Tibial nerve (tissue), 4 donors: ENCODE results near the gene LDLRAP1. TPM values are rescaled to one million over a fixed set of nuclear protein-coding genes. Genes with fewer than 3 reads are reported as not detected.

Experiments
- DNase-seq, 2 donors: peaks; one replicate each; pipeline ENCODE4 v3.0.0-alpha.2; 2019; ENCODE audit warnings: low spot score in 2 of 2
- H3K27ac ChIP-seq, 4 donors: fragments of 200-600 bp; sonication (generic) in 3 of 4; one replicate each; pipeline ENCODE4 v1.5.1; 2017 to 2019; ENCODE audit warnings: mild to moderate bottlenecking in 1 of 4
- H3K27me3 ChIP-seq, 2 donors: fragments of 200-600 bp; sonication (generic) in 1 of 2; one replicate each; pipeline versions ENCODE4 v1.5.1 to v1.6.0; 2017 to 2019
- H3K36me3 ChIP-seq, 3 donors: fragments of 200-600 bp; sonication (generic); one replicate each; pipeline ENCODE4 v1.5.1; 2018 to 2019
- H3K4me1 ChIP-seq, 4 donors: fragments of 200-600 bp; sonication (generic) in 3 of 4; one replicate each; pipeline ENCODE4 v1.5.1; 2017 to 2019
- H3K4me3 ChIP-seq, 4 donors: fragments of 200-600 bp; sonication (generic) in 3 of 4; one replicate each; pipeline ENCODE4 v1.5.1; 2017 to 2019; ENCODE audit warnings: mild to moderate bottlenecking in 1 of 4, moderate library complexity in 1 of 4
- H3K9me3 ChIP-seq, 4 donors: fragments of 200-600 bp; sonication (generic) in 3 of 4; one replicate each; pipeline ENCODE4 v1.5.1; 2017 to 2019
- EP300 ChIP-seq, 2 donors: sonication (generic); formaldehyde crosslinking; IDR thresholded peaks; one replicate each; pipeline ENCODE4 v1.6.1; 2017; ENCODE audit warnings: antibody characterized with exemption in 2 of 2, mild to moderate bottlenecking in 1 of 2
- POLR2A ChIP-seq, 2 donors: fragments of 450-650 bp; IDR thresholded peaks; one replicate each; pipeline ENCODE4 v1.6.1; 2017; ENCODE audit warnings: antibody characterized with exemption in 2 of 2, mild to moderate bottlenecking in 2 of 2, moderate library complexity in 2 of 2
- WGBS, 2 donors: methylation state at CpG; one replicate each; pipeline ENCODE4 v1.1.5; 2018; 5-methylcytosine and 5-hydroxymethylcytosine counted together
- total RNA-seq, 4 donors: library from RNA; depleted of rRNA; stranded (reverse); fragments of >200 nt; gene quantifications; one replicate each; pipeline ENCODE4 v1.1.0, GENCODE V29; 2016
- TF ChIP-seq, protein P1 (sequence below), 5 experiments: fragments of 200-600 bp in 3 of 5; fragments of 450-650 bp in 2 of 5; sonication (generic) in 3 of 5; IDR thresholded peaks; one replicate each; pipeline ENCODE4 v1.5.1; 2016 to 2019; ENCODE audit warnings: antibody characterized with exemption in 5 of 5, mild to moderate bottlenecking in 3 of 5, moderate library complexity in 2 of 5

LDLRAP1 gene
- total RNA-seq, 4 donors from 2014 or later, result 10.9 to 28.5 (median 14.7) TPM

DNA sequence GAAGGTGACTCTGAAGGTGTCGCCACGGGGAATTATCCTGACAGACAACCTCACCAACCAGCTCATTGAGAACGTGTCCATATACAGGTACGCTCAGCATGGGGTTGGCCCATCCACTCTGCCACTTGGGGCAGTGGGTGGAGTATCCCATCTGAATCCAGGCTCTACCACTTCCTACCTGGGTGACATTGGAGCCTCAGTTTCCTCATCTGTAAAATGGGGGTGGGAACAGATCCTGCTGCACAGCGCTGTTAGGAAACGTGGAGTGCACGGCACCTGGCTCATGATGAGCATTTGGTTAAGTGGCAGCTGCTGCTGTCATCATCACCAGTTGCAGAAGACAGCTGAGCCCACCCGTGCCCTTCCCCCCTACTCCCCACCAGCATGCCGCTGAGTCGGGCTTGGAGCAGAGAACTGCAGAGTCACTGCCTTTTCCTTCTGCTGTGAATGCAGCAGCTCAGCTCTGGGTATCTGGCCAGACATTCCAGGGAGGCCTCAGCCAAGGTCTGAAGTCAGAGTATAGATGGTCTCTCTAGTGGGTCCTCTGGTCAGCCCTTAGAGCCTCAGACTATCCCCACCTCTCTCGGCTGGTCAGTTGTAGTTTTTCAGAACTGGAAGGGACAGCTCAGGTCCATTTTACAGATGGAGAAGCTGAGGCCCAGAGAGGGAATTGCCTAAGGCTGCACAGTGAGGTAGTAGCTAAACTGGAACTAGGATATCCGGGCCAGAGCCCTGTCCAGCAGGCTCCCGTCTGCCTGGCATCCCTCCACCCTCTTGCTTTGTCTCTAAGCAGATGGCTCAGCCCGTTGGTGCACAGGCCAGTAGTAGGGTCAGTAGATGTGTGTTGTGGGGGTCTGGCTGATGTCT is 11.7 kb downstream of the LDLRAP1 start:
- no peak for DNase-seq
- no peak overlapping the region for H3K4me3 ChIP-seq
- peaks cover 0 to 32% (median 0%) of the 10 kb centered on the region in 3 donors for H3K36me3 ChIP-seq
- H3K27me3 ChIP-seq, result no peaks in the 10 kb centered on the region
- H3K27ac ChIP-seq, result no peak overlapping the region
- no peaks in the 10 kb centered on the region for H3K9me3 ChIP-seq
- peaks cover 0 to 54% (median 22%) of the 10 kb centered on the region in 4 donors for H3K4me1 ChIP-seq
- WGBS, 2 donors, result 88 to 92% methylated on average over 12 to 14 of the region's 14 CpGs
- TF ChIP-seq EP300 (IDR thresholded peaks at IDR 0.05), result no peak
- TF ChIP-seq, protein P1, sequence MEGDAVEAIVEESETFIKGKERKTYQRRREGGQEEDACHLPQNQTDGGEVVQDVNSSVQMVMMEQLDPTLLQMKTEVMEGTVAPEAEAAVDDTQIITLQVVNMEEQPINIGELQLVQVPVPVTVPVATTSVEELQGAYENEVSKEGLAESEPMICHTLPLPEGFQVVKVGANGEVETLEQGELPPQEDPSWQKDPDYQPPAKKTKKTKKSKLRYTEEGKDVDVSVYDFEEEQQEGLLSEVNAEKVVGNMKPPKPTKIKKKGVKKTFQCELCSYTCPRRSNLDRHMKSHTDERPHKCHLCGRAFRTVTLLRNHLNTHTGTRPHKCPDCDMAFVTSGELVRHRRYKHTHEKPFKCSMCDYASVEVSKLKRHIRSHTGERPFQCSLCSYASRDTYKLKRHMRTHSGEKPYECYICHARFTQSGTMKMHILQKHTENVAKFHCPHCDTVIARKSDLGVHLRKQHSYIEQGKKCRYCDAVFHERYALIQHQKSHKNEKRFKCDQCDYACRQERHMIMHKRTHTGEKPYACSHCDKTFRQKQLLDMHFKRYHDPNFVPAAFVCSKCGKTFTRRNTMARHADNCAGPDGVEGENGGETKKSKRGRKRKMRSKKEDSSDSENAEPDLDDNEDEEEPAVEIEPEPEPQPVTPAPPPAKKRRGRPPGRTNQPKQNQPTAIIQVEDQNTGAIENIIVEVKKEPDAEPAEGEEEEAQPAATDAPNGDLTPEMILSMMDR (IDR thresholded peaks at IDR 0.05), result no peak
- TF ChIP-seq POLR2A (IDR thresholded peaks at IDR 0.05), result no peak

DNA sequence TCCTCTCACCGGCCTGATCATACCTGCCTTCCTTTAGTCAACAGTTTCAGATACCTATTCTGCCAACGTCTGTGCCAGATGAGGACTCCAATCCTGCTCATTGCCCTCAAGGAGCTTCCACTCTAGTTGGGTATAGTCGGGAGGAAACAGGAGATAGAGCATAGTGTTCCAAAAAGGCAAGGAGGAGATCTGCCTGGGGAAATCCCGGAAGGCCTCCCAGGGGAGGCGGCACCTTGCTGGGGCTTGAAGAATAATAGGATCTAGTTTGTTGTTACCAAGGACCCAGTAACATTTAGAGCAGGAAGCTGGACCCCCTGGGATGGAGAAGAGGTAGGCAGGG is 12.3 kb downstream of the LDLRAP1 start:
- no peak for DNase-seq
- Histone ChIP-seq H3K4me1 (peaks cover 0 to 53% (median 16%) of the 10 kb centered on the region in 4 donors), H3K9me3 (no peaks in the 10 kb centered on the region), H3K27ac (peak overlapping the region in 1 of 4 donors; percentile 1), H3K27me3 (no peaks in the 10 kb centered on the region), H3K4me3 (no peak overlapping the region), H3K36me3 (peaks cover 0 to 38% (median 0%) of the 10 kb centered on the region in 3 donors)
- 85 to 93% methylated on average over 4 to 5 of the region's 5 CpGs for WGBS, 2 donors
- TF ChIP-seq, protein P1 (IDR thresholded peaks at IDR 0.05), result no peak
- TF ChIP-seq POLR2A (IDR thresholded peaks at IDR 0.05) (no peak), EP300 (IDR thresholded peaks at IDR 0.05) (no peak)

- Histone ChIP-seq H3K4me3 (no peak overlapping the region), H3K9me3 (no peaks in the 10 kb centered on the region), H3K27me3 (no peaks in the 10 kb centered on the region), H3K27ac (peak overlapping the region in 2 of 4 donors; percentile 1 to 63), H3K36me3 (peaks cover 0 to 38% (median 0%) of the 10 kb centered on the region in 3 donors), H3K4me1 (peaks cover 0 to 49% (median 14%) of the 10 kb centered on the region in 4 donors)
- DNase-seq, result no peak
- 91 to 97% methylated on average over 10 to 11 of the region's 11 CpGs for WGBS, 2 donors
- TF ChIP-seq POLR2A (IDR thresholded peaks at IDR 0.05), result no peak
- no peak for TF ChIP-seq EP300 (IDR thresholded peaks at IDR 0.05)
- TF ChIP-seq, protein P1 (IDR thresholded peaks at IDR 0.05), result no peak
Measured at GRCh38 chr1:25556132-25556670, 12.8 kb downstream of the LDLRAP1 start.

GRCh38 chr1:25556791-25557476 is 13.5 kb downstream of the LDLRAP1 start:
- Histone ChIP-seq H3K4me1 (peaks cover 0 to 49% (median 16%) of the 10 kb centered on the region in 4 donors), H3K27ac (peak overlapping the region in 1 of 4 donors; percentile 63), H3K36me3 (peaks cover 0 to 38% (median 0%) of the 10 kb centered on the region in 3 donors), H3K9me3 (no peaks in the 10 kb centered on the region), H3K4me3 (no peak overlapping the region), H3K27me3 (no peaks in the 10 kb centered on the region)
- DNase-seq, result peak in 1 of 2 donors; percentile 59
- TF ChIP-seq, protein P1 (IDR thresholded peaks at IDR 0.05), result no peak
- TF ChIP-seq POLR2A (IDR thresholded peaks at IDR 0.05) (no peak), EP300 (IDR thresholded peaks at IDR 0.05) (no peak)
- WGBS, 2 donors, result 81 to 88% methylated on average over 3 to 10 of the region's 10 CpGs
